HG03342 (cell line): ENCODE data around the gene TMEM95.
A peak's percentile ranks its signal among the peaks of the same experiment; 100 is the strongest.

Experiments
- ATAC-seq: cut with Tn5 transposase; IDR thresholded peaks from one replicate; pipeline ENCODE4 v1.9.1; 2021; ENCODE audit warnings: mild to moderate bottlenecking, moderate library complexity; ENCODE audit not compliant: unreplicated experiment

TMEM95 gene

GRCh38 chr17:7355053-7355452 is at the start of gene TMEM95:
TSS of gene TMEM95 (plus strand) at chr17:7355156. CDS start at chr17:7355205, 49 bp downstream.
- ATAC-seq = no peak

GRCh38 chr17:7306911-7307685 is 47.9 kb upstream of the TMEM95 start, which contains the start of gene EIF5A:
TSS of gene EIF5A (plus strand) at chr17:7307628. CDS start at chr17:7309636, 2,008 bp downstream.
- ATAC-seq = peak; percentile 69

- ATAC-seq = peak; percentile 1
Measured at GRCh38 chr17:7307686-7308624, 47.0 kb upstream of the TMEM95 start.

GRCh38 chr17:7308625-7309433 is 46.1 kb upstream of the TMEM95 start:
- peak; percentile 27 for ATAC-seq

GRCh38 chr17:7309628-7310027 is 45.3 kb upstream of the TMEM95 start:
- no peak for ATAC-seq

GRCh38 chr17:7311110-7311705 is 43.7 kb upstream of the TMEM95 start:
- ATAC-seq = no peak

- no peak for ATAC-seq
Measured at GRCh38 chr17:7312432-7313087, 42.4 kb upstream of the TMEM95 start.

- no peak for ATAC-seq
Measured at GRCh38 chr17:7313088-7313889, 41.7 kb upstream of the TMEM95 start.

GRCh38 chr17:7313890-7314718 is 40.9 kb upstream of the TMEM95 start:
- no peak for ATAC-seq

GRCh38 chr17:7314719-7315569 is 40.0 kb upstream of the TMEM95 start, which contains the start of gene GPS2:
TSS of gene GPS2 (minus strand) at chr17:7315360. CDS start at chr17:7315052, 308 bp downstream.
- peak; percentile 70 for ATAC-seq

- ATAC-seq = no peak
Measured at GRCh38 chr17:7315570-7316235, 39.3 kb upstream of the TMEM95 start.

- no peak for ATAC-seq
Measured at GRCh38 chr17:7317161-7317803, 37.7 kb upstream of the TMEM95 start.

GRCh38 chr17:7318121-7318860 is 36.7 kb upstream of the TMEM95 start:
- no peak for ATAC-seq

- no peak for ATAC-seq
Measured at GRCh38 chr17:7321466-7321865, 33.5 kb upstream of the TMEM95 start.

- no peak for ATAC-seq
Measured at GRCh38 chr17:7322520-7323194, 32.3 kb upstream of the TMEM95 start.
